Neural cell (in vitro differentiated cells): ENCODE data around the gene AP1M2. TPM values are rescaled to one million over a fixed set of nuclear protein-coding genes. Genes with fewer than 3 reads are reported as not detected.

ENCODE experiments used
- H2AFZ ChIP-seq: fragments of 200-600, 300-800 bp; sonication (generic), shearing (Covaris generic); 2 replicates; pipeline ENCODE4 v1.6.0; 2014; ENCODE audit warnings: low read depth, mild to moderate bottlenecking, antibody characterized with exemption, low read length, moderate library complexity
- H3F3A ChIP-seq: fragments of 200-600 bp; shearing (Covaris generic); 2 replicates; pipeline ENCODE4 v1.6.1; 2016; ENCODE audit warnings: mild to moderate bottlenecking, moderate library complexity, mixed read lengths, antibody characterized with exemption, low read length; ENCODE audit not compliant: insufficient read depth, poor library complexity, severe bottlenecking
- H3K27ac ChIP-seq: fragments of 200-600, 300-800 bp; sonication (generic), shearing (Covaris generic); 2 replicates; pipeline ENCODE4 v1.5.1; 2014; ENCODE audit warnings: mild to moderate bottlenecking, low read length, moderate library complexity
- H3K27me3 ChIP-seq: fragments of 300-800, 200-600 bp; sonication (generic), shearing (Covaris generic); 2 replicates; pipeline ENCODE4 v1.6.0; 2014; ENCODE audit warnings: mild to moderate bottlenecking, low read depth, low read length, moderate library complexity; ENCODE audit not compliant: insufficient read depth
- H3K36me3 ChIP-seq: fragments of 300-800, 200-600 bp; sonication (generic), shearing (Covaris generic); 2 replicates; pipeline ENCODE4 v1.5.1; 2014; ENCODE audit warnings: mild to moderate bottlenecking, antibody characterized with exemption, low read length, moderate library complexity; ENCODE audit not compliant: insufficient read depth
- H3K4me2 ChIP-seq: fragments of 300-800, 200-600 bp; sonication (generic), shearing (Covaris generic); 2 replicates; pipeline ENCODE4 v1.6.0; 2014; ENCODE audit warnings: mild to moderate bottlenecking, low read length
- H3K4me3 ChIP-seq: fragments of 300-800, 200-600 bp; sonication (generic), shearing (Covaris generic); 2 replicates; pipeline ENCODE4 v1.5.1; 2014; ENCODE audit warnings: mild to moderate bottlenecking, low read length, moderate library complexity
- H3K79me2 ChIP-seq: fragments of 200-600 bp; shearing (Covaris generic); replicated peaks from 2 replicates; pipeline ENCODE4 v1.6.0; 2014; ENCODE audit warnings: mild to moderate bottlenecking, low read length, moderate library complexity; ENCODE audit not compliant: insufficient read depth
- H3K9ac ChIP-seq: fragments of 300-800, 200-600 bp; sonication (generic), shearing (Covaris generic); 2 replicates; pipeline ENCODE4 v1.6.1; 2016; ENCODE audit warnings: mild to moderate bottlenecking, low read length, mixed read lengths
- H3K9me2 ChIP-seq: fragments of 200-600 bp; shearing (Covaris generic); 2 replicates; pipeline ENCODE4 v1.6.1; 2016; ENCODE audit warnings: mild to moderate bottlenecking, low read length, mixed read lengths; ENCODE audit not compliant: insufficient read depth
- H3K9me3 ChIP-seq: fragments of 200-600, 300-800 bp; sonication (generic), shearing (Covaris generic); 2 replicates; pipeline ENCODE4 v1.6.1; 2016; ENCODE audit warnings: mild to moderate bottlenecking, mixed run types, low read length, moderate library complexity, mixed read lengths
- H4K20me1 ChIP-seq: fragments of 200-600 bp; shearing (Covaris generic); 2 replicates; pipeline ENCODE4 v1.6.1; 2016; ENCODE audit warnings: mild to moderate bottlenecking, mixed run types; ENCODE audit not compliant: insufficient read depth
- CTCF ChIP-seq: fragments of 450-650 bp; IDR thresholded peaks from 2 replicates; pipeline ENCODE4 v1.5.1; 2014; ENCODE audit warnings: antibody characterized with exemption, mild to moderate bottlenecking, moderate library complexity; ENCODE audit not compliant: poor library complexity, severe bottlenecking
- EP300 ChIP-seq: fragments of 450-650 bp; conservative IDR thresholded peaks from 2 replicates; pipeline ENCODE4 v1.6.1; 2014; ENCODE audit warnings: antibody characterized with exemption, mild to moderate bottlenecking, moderate library complexity; ENCODE audit not compliant: poor library complexity, severe bottlenecking
- EZH2 ChIP-seq: fragments of 200-600, 300-800 bp; shearing (Covaris generic), sonication (generic); IDR thresholded peaks from 2 replicates; pipeline ENCODE4 v1.6.1; 2014; ENCODE audit warnings: antibody characterized with exemption, low read length, borderline replicate concordance, mild to moderate bottlenecking; ENCODE audit not compliant: insufficient read depth, poor library complexity, severe bottlenecking
- MXI1 ChIP-seq: fragments of 450-650 bp; conservative IDR thresholded peaks from 2 replicates; pipeline ENCODE4 v1.6.1; 2014; ENCODE audit warnings: antibody characterized with exemption, mild to moderate bottlenecking; ENCODE audit not compliant: poor library complexity, severe bottlenecking
- POLR2AphosphoS5 ChIP-seq: IDR thresholded peaks from 2 replicates; pipeline ENCODE4 v1.6.1; 2012
- RAD21 ChIP-seq: fragments of 450-650 bp; conservative IDR thresholded peaks from 2 replicates; pipeline ENCODE4 v1.6.1; 2014; ENCODE audit warnings: antibody characterized with exemption, mild to moderate bottlenecking, moderate library complexity
- REST ChIP-seq: IDR thresholded peaks from 2 replicates; pipeline ENCODE4 v1.6.1; 2012; ENCODE audit warnings: borderline replicate concordance
- SMC3 ChIP-seq: fragments of 450-650 bp; conservative IDR thresholded peaks from 2 replicates; pipeline ENCODE4 v1.6.1; 2014; ENCODE audit warnings: antibody characterized with exemption, mild to moderate bottlenecking, moderate library complexity; ENCODE audit not compliant: poor library complexity
- TAF1 ChIP-seq: IDR thresholded peaks from 2 replicates; pipeline ENCODE4 v1.6.1; 2012; ENCODE audit warnings: low read depth
- polyA plus RNA-seq: library from polyadenylated mRNA; depleted of rRNA; stranded (reverse); fragments of >200 nt; gene quantifications from 2 replicates; pipeline ENCODE4 v1.2.3, GENCODE V29; 2014

Gene AP1M2
- polyA plus RNA-seq, 1 donor from 2014 or later, result 0.38 TPM

GRCh38 chr19:10544242-10544752, 42.8 kb downstream of the AP1M2 start:
- Histone ChIP-seq H3K9me2 (no peaks in the 10 kb centered on the region), H3K36me3 (no peaks in the 10 kb centered on the region), H2AFZ (no peak overlapping the region)

More at GRCh38 chr19:10544242-10544752, 42.8 kb downstream of the AP1M2 start:
- peak overlapping the region; percentile 83 for H3K9ac ChIP-seq
- TF ChIP-seq TAF1 (no peak), MXI1 (no peak), CTCF (no peak), POLR2AphosphoS5 (no peak), EP300 (no peak), EZH2 (no peak), RAD21 (no peak), SMC3 (no peak), REST (no peak)
- H3K27ac ChIP-seq, result no peak overlapping the region
- peak overlapping the region; percentile 94 for H3K4me3 ChIP-seq
- no peaks in the 10 kb centered on the region for H3K27me3 ChIP-seq
- H3K9me3 ChIP-seq, result no peaks in the 10 kb centered on the region
- peaks cover 16% of the 10 kb centered on the region for H3K79me2 ChIP-seq
- no peaks in the 10 kb centered on the region for H4K20me1 ChIP-seq
- H3K4me2 ChIP-seq, result peak overlapping the region; percentile 85
- H3F3A ChIP-seq, result no peaks in the 10 kb centered on the region
